ENCODE results near the gene COPS2. TPM values are rescaled to one million over a fixed set of nuclear protein-coding genes. Genes with fewer than 3 reads are reported as not detected.

The COPS2 gene
- 79.5 TPM for total RNA-seq

DNA sequence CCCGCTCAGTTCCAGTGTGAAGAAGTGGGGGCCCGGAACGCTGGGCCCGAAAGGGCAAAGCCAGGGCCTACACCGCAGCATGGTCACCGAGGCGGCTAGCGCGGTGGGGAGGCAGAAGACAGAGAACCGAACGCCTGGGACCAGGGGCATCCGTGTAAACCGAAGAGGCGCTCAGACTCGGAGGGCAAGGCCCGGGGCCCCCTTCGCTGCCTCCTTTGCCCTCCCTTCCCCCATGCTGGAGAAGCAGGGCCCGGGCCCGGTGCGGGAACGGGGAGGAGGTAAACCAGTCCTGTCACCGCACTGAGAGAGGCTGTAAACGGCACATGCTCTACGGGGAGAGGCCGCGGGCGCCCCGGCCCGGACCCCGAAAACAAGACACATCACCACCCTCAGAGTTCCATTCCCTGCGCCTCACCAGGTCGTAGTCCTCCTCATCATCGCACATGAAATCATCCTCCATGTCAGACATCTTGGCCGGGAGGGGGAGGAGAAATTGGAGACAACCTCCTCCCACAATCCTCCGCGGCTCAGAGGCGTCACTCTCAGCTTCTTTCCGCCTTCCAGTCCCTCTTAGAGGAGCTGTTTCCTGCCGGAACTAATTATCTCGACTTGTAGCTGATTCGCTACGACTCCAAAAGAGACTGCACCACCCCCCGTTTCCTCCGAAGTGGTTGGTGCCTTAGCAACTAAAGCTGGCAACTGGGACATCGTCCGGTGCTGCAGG is at the start of gene COPS2:
COPS2 (minus strand) TSS at position 490 of the 724 bp plus-strand sequence; CDS start at position 469, 21 bp downstream.

DNA sequence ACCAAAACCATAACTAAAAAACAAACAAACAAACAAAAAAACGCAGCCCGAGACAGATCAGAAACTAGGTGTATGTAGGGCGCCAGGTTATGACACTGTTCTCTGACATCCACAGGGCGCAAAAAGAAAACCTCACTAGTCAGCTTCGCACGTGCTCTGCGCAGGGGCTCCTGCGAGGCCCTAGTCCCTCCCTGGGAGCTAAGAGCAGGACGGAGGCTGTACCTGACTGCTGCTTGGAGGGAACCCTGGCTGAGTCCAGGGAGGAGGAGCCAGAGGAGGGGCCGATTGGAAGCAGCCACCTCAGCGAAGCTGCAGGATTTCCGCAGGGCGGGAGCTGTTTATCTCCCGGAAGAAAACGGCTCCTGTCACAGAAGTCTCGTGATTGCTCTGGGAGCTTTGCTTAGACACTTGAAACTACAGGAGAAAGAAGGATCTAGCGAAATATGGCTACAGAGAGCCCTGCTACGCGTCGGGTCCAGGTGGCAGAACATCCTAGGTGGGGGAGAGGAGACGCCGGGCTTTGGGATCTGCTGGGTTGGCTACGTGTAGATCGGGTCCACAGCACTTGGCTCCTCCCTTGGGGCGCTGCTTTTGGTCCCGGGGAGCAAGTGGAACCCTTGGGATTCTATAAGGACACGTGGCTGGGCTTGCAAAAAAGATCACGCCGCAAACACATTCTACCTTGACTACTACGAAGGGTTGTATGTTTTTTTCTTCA is 14.6 kb upstream of the COPS2 start, which contains the start of gene GALK2:
GALK2 (plus strand) TSS at position 368 of the 718 bp plus-strand sequence; CDS start at position 444, 76 bp downstream.

Small RNA genes lying within 50 kb of the gene (small RNA-seq; reads per million reads assigned to genes)
- not detected for gene MIR4716 (ENCODE audit: low replicate concordance)
- not detected for gene RF00019 (ENCODE audit: low replicate concordance)
- gene RN7SL307P (ENCODE audit: low replicate concordance), result not detected

Other genes with a start within 250 kb of the COPS2 start
- 7.2 TPM for gene SHC4, start 191.7 kb downstream of the COPS2 start, total RNA-seq
- 125 TPM for gene SECISBP2L, start 109.2 kb downstream of the COPS2 start, total RNA-seq
- 80.8 TPM for gene GALK2, start 14.6 kb upstream of the COPS2 start, total RNA-seq

Data from parietal lobe (tissue), 2 donors.